T-helper 2 cell (primary cell): ENCODE results near the gene GNPAT.

ENCODE experiments used
- DNase-seq, 5 experiments: peaks; one replicate each; pipeline versions ENCODE4 v3.0.0 to v3.0.0-alpha.2; 2012 to 2022

GNPAT gene

GRCh38 chr1:231317306-231318014 is 76.4 kb downstream of the GNPAT start:
- no peak for DNase-seq

GRCh38 chr1:231318015-231318355 is 77.0 kb downstream of the GNPAT start:
- DNase-seq = no peak

- no peak for DNase-seq
Observed at GRCh38 chr1:231318568-231318967, 77.6 kb downstream of the GNPAT start.

GRCh38 chr1:231319080-231319479 is 78.1 kb downstream of the GNPAT start:
- DNase-seq = no peak

GRCh38 chr1:231322880-231323530 is 82.0 kb downstream of the GNPAT start:
- no peak for DNase-seq

- no peak for DNase-seq
Observed at GRCh38 chr1:231324660-231325059, 83.6 kb downstream of the GNPAT start.

- no peak for DNase-seq
Observed at GRCh38 chr1:231326248-231326647, 85.2 kb downstream of the GNPAT start.
